D341Med (cell line): Measurements from ENCODE around the gene AP1M2.
A peak's percentile ranks its signal among the peaks of the same experiment; 100 is the strongest.
"Not testable (repeated sequence)": the region's sequence is repeated elsewhere in the genome, so short reads cannot be mapped to it uniquely, and the experiment has no call there.

Experiments used
- DNase-seq: peaks from one replicate; pipeline ENCODE4 v3.0.0; 2012; ENCODE audit warnings: low spot score

AP1M2 gene

DNA sequence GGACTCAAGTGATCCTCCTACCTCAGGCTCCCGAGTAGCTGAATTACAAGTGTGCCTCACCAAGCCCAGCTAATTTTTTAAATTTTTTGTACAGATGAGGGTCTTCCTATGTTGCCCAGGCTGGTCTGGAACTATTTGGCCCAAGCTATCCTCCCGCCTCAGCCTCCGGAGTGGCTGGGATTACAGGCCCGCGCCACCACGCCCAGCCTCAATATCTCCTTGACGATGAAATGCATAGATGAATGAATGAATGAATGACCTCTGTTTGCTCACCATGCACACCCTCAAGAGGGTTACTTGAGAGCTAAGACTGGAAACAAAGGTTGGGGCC, 14.9 kb upstream of the AP1M2 start:
- no peak for DNase-seq

GRCh38 chr19:10600149-10600548, 13.0 kb upstream of the AP1M2 start:
- DNase-seq = no peak

GRCh38 chr19:10593820-10594637, 6.9 kb upstream of the AP1M2 start:
- no peak for DNase-seq

DNA sequence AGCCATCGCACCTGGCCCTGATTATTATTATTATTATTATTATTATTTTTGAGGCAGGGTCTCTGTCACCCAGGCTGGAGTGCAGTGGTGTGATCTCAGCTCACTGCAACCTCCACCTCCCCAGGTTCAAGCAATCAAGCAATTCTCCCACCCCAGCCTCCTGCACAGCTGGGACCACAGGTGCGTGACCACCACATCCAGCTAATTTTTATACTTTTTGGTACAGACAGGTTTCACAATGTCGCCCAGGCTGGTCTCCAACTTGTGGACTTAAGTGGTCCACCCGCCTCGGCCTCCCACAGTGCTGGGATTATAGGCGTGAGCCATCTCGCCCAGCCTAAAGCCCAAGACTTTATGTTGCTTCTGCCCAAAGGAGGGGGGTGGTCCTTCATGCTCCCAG, 6.0 kb upstream of the AP1M2 start:
- no peak for DNase-seq

GRCh38 chr19:10587839-10588150, 683 bp upstream of the AP1M2 start:
- DNase-seq = no peak

DNA sequence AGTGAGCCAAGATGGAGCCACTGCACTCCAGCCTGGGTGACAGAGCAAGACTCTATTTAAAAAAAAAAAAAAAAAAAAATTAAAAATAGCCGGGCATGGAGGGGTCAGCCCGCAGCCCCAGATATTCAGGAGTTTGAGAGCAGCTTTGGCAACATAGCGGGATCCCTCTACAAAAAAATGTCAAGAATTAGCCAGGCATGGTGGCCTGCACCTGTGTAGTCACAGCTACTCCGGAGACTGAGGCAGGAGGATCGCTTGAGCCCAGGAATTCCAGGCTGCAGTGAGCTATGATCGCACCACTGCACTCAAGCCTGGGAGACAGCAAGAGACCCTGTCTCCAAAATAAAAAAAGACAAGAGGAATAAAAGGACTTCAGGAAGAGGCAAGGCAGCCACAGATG, 716 bp downstream of the AP1M2 start:
- DNase-seq = no peak

- DNase-seq = no peak
These were observed 3.9 kb downstream of the AP1M2 start for GRCh38 chr19:10583036-10583776.

DNA sequence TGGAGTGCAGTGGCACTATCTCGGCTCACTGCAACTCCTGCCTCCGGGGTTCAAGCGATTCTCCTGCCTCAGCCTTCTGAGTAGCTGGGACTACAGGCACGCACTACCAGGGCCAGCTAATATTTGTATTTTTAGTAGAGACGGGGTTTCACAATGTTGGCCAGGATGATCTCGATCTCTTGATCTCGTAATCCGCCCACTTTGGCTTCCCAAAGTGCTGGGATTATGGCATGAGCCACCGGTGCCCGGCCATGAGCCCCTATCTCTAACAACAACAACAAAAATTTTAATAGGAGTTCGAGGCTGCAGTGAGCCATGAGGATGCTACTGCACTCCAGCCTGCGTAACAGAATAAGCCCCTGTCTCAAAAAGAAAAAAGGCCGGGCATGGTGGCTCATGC, 5.0 kb downstream of the AP1M2 start:
- no peak for DNase-seq

DNA sequence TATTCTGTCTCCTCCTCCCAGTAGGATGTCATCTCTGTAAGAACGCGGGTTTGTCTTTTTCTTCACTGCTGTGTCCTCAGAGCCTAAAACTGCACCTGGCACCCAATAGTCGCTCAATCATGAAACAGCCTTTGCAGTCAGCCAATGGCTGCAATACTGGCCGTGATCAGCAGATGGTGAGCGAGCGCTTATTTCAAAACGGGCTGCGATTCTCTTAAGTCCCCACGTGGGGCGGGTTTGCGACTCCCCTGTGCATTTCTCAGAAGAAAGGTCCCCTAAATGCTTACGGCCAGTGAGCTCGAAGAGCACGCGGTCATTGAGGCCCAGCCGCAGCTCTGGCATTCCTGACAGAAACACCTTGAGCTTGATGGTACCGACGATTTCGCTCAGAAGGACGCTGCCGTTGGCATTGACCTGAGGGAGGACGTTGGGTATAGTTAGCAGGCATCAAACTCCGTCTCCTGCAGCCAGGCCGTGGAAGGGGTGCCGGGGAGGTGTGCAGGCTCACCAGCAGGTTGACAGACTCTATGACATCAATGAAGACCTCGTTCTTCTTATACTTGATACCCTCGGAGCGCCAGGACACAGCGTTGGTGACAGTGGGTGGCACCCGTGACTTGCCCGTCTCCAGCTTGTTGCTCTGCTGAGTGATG, 6.0 kb downstream of the AP1M2 start:
- DNase-seq = peak; percentile 87

DNA sequence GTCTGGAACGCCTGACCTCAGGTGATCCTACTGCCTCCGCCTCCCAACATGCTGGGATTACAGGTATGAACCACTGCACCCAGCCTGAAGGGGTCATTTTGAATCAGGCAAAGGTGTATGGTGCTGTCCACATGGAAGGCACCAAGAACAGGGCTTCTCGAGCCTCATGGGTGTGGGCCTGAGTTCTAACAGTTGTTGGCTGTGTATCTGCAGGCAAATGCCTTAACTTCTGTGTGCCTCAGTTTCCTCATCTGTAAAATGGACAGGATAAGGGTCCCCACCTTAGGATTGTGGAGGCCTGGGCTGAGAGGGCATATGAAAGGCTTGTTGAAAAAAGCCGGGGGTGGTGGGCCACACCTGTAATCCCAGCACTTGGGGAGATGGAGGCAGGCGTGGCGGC, 9.2 kb downstream of the AP1M2 start:
- DNase-seq = no peak

DNA sequence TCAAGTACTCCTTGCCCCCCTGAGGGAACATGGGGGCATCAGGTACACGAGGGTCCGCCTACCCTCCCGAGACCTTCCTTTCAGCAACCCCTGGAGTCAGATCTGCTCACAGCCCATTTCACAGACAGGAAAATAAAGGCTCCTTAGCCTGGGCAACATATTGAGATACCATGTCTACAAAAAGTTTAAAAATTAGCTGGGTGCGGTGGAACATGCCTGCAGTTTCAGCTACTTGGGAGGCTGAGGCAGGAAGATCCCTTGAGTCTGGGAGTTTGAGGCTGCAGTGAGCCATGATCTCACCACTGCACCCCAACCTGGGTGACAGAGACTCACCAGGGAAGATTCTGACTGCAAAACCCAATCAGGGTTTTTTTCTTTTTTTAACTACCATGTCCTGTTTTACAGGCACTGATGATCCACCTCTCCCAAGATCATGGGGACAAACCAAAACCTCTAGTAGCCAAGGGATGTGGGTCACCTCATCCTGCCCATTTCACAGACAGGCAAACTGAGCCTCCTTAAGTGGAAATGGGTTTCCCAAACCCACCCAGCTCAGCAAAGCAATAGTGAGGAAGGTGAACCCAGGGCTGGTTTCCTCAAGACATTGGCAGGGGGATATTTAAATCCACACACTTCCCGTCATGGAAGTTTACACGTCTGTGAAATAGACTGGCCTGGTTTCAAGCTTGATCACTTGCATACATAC, 11.9 kb downstream of the AP1M2 start:
- DNase-seq = no peak

DNA sequence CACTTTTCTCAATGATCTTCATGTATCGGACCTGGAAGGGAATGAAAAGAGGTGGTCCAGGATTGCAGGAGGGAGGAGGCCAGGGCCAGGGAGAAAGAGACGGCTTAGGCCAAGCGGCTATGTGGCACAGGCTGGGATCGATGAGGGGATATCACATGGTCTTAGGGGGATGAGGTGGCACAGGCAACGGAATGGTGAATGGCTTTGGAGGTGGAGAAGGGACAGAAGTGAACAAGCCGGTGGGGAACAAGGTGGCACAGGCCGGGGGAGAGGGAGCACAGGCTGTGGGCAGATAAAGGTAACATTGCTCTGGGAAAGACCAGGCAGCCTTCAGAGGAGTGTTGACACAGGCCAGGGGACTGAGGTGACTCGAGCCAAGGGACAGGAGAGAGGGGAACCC, 12.7 kb downstream of the AP1M2 start:
- no peak for DNase-seq

DNA sequence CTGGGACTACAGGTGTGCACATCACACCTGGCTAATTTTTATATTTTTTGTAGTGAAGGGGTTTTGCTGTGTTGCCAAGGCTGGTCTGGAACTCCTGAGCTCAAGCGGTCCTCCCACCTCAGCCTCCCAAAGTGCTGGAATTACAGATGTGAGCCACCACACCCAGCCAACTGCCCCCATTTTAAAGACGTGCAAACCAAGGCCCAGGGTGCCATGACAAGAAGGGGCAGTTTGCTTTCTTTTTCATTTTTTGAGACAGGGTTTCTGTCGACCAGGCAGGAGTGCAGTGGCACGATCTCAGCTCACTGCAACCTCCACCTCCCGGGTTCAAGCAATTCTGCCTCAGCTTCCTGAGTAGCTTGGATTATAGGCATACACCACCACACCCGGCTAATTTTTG, 13.3 kb downstream of the AP1M2 start:
- not testable (repeated sequence) for DNase-seq

- DNase-seq = peak; percentile 93
These were observed 18.1 kb downstream of the AP1M2 start, which contains the start of gene CDKN2D for GRCh38 chr19:10568826-10569651. Gene CDKN2D, minus strand, starts transcription at chr19:10568979. Its CDS starts 326 bp downstream, at chr19:10568653.

DNA sequence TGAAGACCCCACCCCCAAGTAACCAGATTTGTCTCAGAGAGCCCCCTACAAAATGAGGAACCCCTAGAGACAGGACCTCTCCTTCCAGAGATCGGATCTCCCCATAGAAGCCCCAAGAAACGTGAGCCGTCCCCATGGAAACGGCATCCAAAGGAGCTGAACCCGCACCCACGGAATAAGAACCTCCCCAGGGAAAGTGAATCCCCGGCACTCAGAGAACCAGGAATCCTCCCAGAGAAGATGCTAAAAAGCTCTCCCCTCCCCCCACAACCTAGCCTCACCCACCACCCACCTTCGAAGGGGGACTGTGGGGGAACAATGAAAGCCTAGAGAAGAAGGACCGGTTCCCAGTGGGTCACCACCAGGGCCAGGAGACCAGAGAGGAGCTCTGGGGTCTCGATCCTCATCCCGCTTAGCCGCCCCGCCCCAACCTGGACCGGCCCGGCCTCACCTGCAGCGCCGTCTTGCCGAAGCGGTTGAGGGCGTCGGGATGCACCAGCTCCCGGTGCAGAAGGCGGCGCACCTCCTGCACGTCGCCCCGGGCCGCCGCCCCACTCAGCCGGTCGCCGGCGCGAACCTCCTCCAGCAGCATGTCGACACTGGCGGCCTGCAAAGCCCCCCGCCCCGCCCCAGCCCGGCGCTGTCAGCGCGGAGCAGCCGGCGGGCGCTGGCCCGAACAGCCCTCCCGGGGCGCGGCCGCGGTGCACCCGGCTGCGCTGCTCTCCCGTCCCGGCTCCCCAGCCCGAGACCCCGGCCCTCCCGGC, 18.9 kb downstream of the AP1M2 start:
- DNase-seq = no peak

GRCh38 chr19:10567656-10568055, 19.5 kb downstream of the AP1M2 start:
- no peak for DNase-seq

DNA sequence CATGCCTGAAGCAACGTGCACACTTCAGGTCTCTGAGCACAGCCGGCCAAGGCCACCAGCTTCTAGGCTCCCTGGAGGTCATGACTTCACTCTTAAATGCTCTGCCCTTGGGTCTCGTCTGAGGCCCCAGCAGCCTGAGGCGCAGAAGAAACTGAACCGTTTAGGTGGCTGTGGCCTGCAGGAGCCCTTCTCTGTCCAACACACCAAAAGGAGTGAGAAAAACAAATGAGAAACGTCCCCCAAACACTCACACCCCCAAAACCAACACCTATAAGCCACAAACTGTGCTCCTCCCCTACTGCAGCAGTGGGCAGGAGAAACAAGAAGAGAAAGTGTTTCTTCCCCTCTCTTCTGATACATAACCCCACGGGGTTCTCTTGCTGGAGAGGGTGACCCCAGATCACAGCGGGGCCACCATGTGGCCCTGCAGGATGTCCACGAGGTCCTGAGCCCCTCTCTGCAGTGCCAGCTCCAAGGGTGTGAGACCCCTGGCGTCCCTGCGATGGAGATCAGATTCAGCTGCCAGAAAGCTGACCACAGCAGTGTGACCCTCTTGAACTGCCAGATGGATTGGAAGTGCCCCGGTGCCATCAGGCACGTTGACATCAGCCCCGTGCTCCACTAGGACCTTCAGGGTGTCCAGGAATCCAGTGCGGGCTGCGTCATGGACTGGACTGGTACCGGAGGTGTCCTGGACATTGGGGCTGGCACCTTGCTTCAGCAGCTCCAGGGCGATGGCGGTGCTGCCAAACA, 20.3 kb downstream of the AP1M2 start:
- no peak for DNase-seq

DNA sequence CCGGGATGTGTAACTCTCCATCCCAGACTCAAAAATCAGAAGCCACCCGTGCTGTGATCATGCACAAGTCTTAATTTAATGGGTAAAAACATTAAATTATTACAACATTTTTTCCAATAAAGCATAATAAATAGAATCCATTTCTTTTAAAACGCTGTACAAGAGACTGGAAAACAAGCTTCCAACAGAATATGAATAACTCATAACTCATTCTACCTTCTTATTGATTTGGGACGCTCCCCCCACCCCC, 20.8 kb downstream of the AP1M2 start:
- DNase-seq = no peak

DNA sequence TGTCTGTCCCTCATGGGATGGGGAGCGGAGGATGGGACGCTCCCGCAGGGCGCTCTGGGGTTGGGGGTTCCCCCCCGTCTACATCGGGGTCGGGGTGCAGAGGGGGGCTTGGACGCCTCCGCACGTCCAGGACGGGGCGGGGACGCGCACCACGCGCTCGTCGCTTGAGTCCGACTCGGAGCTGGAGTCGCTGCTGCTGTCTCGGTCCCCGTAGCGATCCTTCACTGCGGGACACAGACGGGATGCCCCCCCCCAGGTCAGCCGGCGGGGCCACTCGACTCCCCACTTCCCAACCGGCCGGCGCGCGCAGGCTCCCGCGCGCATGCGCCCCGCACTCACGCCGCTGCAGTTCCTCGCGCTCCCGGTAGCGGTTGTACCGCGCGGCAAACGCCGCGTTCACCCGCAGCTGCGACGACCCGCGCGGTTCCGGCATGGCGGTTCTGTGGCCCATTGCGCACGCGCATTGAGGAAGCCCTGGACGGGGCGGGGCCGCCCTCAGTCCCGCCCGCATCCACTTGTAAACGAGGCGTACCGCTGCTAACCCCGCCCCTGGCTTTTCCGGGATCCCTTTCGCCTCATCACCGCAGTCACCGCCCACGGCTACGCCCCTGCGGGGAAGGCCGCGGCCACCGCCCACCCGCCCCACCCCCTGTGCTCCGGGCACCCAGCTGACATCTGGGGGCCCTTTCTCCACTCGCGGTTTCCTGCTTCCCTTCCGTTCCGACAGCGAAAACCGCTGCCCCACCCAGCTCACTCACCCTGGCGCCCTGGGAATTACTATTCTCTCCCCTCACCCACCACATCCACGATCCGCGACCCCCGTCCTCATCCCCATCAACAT, 21.3 kb downstream of the AP1M2 start, which contains the start of gene KRI1:
KRI1 (minus strand) TSS at position 444 of the 841 bp plus-strand sequence; CDS start at position 433, 11 bp downstream.
- peak; percentile 98 for DNase-seq
